Activated CD8-positive, alpha-beta memory T cell treated with anti-CD3 and anti-CD28 coated beads for 1 hour (primary cell): Measurements from ENCODE around the gene CWC15.
"Not testable (repeated sequence)": the region's sequence is repeated elsewhere in the genome, so short reads cannot be mapped to it uniquely, and the experiment has no call there.

ENCODE experiments used
- DNase-seq, 2 donors: peaks; one replicate each; pipeline ENCODE4 v3.0.0-alpha.2; 2020; ENCODE audit warnings: low read depth in 1 of 2; ENCODE audit errors: extremely low read depth in 1 of 2

Gene CWC15

GRCh38 chr11:94922321-94923003 is 50.9 kb downstream of the CWC15 start:
- no peak for DNase-seq

- DNase-seq: no peak
Measured at GRCh38 chr11:94920311-94920710, 53.0 kb downstream of the CWC15 start.

DNA sequence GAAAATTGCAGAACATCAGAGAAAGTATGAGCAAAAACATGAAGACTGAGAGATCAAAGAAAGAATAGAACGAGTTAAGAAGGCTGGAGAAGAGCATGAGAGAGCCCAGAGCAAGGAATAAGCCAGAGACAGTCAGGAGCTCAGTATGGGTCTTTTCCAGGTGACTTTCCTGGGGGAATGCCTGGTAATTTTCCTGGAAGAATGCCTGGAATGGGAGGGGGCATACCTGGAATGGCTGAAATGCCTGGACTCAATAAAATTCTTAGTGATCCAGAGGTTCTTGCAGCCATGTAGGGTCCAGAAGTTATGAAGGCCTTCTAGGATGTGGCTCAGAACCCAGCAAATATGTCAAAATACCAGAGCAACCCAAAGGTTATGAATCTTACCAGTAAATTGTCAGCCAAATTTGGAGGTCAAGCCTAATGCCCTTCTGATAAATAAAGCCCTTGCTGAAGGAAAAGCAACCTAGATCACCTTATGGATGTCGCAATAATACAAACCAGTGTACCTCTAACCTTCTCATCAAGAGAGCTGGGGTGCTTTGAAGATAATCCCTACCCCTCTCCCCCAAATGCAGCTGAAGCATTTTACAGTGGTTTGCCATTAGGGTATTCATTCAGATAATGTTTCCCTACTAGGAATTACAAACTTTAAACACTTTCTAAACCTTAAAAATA is 59.5 kb downstream of the CWC15 start:
- DNase-seq: not testable (repeated sequence)

GRCh38 chr11:94912806-94913205 is 60.5 kb downstream of the CWC15 start:
- no peak for DNase-seq
